ENCODE measurements around the gene APMAP.

APMAP gene

GRCh38 chr20:25018841-25019240 lies 26.3 kb upstream of the APMAP start:
- no peak for DNase-seq
- Histone ChIP-seq H3F3A (ENCODE audit: insufficient read depth, low read length) (peaks cover 42% of the 10 kb centered on the region), H3K4me1 (ENCODE audit: low read length) (peaks cover 52% of the 10 kb centered on the region), H3K79me2 (ENCODE audit: low read length) (peaks cover 44% of the 10 kb centered on the region), H3K9me2 (replicated peaks; ENCODE audit: insufficient read depth, low read length) (no peaks in the 10 kb centered on the region), H3K4me2 (ENCODE audit: low read depth, low read length) (no peak overlapping the region), H3K9ac (ENCODE audit: low read length) (no peak overlapping the region), H3K27ac (ENCODE audit: low read length) (peak overlapping the region; percentile 85; the same call in 1 of the 2 replicates), H3K4me3 (ENCODE audit: low read length) (no peak overlapping the region), H3K27me3 (replicated peaks; ENCODE audit: insufficient read depth, low read length) (no peaks in the 10 kb centered on the region), H3K36me3 (replicated peaks; ENCODE audit: insufficient read depth, low read length) (no peaks in the 10 kb centered on the region; the same call in 1 of the 2 replicates), H4K20me1 (ENCODE audit: insufficient read depth, low read length) (no peaks in the 10 kb centered on the region), H3K9me3 (replicated peaks; ENCODE audit: insufficient read depth, low read length) (no peaks in the 10 kb centered on the region), H2AFZ (ENCODE audit: low read length) (no peak overlapping the region)
- TF ChIP-seq CTCF (IDR thresholded peaks at IDR 0.05; ENCODE audit: low read length) = no peak
- no peak for TF ChIP-seq EZH2phosphoT487 (IDR thresholded peaks at IDR 0.05; ENCODE audit: low read length)
- TF ChIP-seq EZH2 (optimal IDR thresholded peaks at IDR 0.05; ENCODE audit: low read depth, low read length) = no peak

GRCh38 chr20:25018425-25018824 lies 25.9 kb upstream of the APMAP start:
- peak overlapping the region; percentile 85; the same call in 1 of the 2 replicates for H3K27ac ChIP-seq (ENCODE audit: low read length)
- H3F3A ChIP-seq (ENCODE audit: insufficient read depth, low read length) = peaks cover 42% of the 10 kb centered on the region
- no peaks in the 10 kb centered on the region for H3K27me3 ChIP-seq (replicated peaks; ENCODE audit: insufficient read depth, low read length)
- no peak overlapping the region for H2AFZ ChIP-seq (ENCODE audit: low read length)
- no peak for TF ChIP-seq CTCF (IDR thresholded peaks at IDR 0.05; ENCODE audit: low read length)
- TF ChIP-seq EZH2phosphoT487 (IDR thresholded peaks at IDR 0.05; ENCODE audit: low read length) = no peak
- TF ChIP-seq EZH2 (optimal IDR thresholded peaks at IDR 0.05; ENCODE audit: low read depth, low read length) = no peak
- no peak overlapping the region for H3K9ac ChIP-seq (ENCODE audit: low read length)
- H3K79me2 ChIP-seq (ENCODE audit: low read length) = peaks cover 40% of the 10 kb centered on the region
- H3K4me3 ChIP-seq (ENCODE audit: low read length) = no peak overlapping the region
- H3K9me3 ChIP-seq (replicated peaks; ENCODE audit: insufficient read depth, low read length) = no peaks in the 10 kb centered on the region
- no peaks in the 10 kb centered on the region for H4K20me1 ChIP-seq (ENCODE audit: insufficient read depth, low read length)
- H3K4me2 ChIP-seq (ENCODE audit: low read depth, low read length) = no peak overlapping the region
- DNase-seq = no peak
- peaks cover 52% of the 10 kb centered on the region for H3K4me1 ChIP-seq (ENCODE audit: low read length)
- H3K9me2 ChIP-seq (replicated peaks; ENCODE audit: insufficient read depth, low read length) = no peaks in the 10 kb centered on the region
- H3K36me3 ChIP-seq (replicated peaks; ENCODE audit: insufficient read depth, low read length) = no peaks in the 10 kb centered on the region; the same call in 1 of the 2 replicates

- H3K79me2 ChIP-seq (ENCODE audit: low read length) = peaks cover 30% of the 10 kb centered on the region
- peak overlapping the region; percentile 85 for H3K27ac ChIP-seq (ENCODE audit: low read length)
- no peaks in the 10 kb centered on the region for H4K20me1 ChIP-seq (ENCODE audit: insufficient read depth, low read length)
- no peak overlapping the region for H2AFZ ChIP-seq (ENCODE audit: low read length)
- H3K4me3 ChIP-seq (ENCODE audit: low read length) = no peak overlapping the region
- H3K9ac ChIP-seq (ENCODE audit: low read length) = peak overlapping the region; percentile 39
- H3K27me3 ChIP-seq (replicated peaks; ENCODE audit: insufficient read depth, low read length) = no peaks in the 10 kb centered on the region
- H3K4me2 ChIP-seq (ENCODE audit: low read depth, low read length) = peak overlapping the region; percentile 57
- peaks cover 52% of the 10 kb centered on the region for H3K4me1 ChIP-seq (ENCODE audit: low read length)
- TF ChIP-seq EZH2phosphoT487 (IDR thresholded peaks at IDR 0.05; ENCODE audit: low read length) = no peak
- TF ChIP-seq CTCF (IDR thresholded peaks at IDR 0.05; ENCODE audit: low read length) = peak; percentile 22
- peak; percentile 95 for DNase-seq
- H3K9me3 ChIP-seq (replicated peaks; ENCODE audit: insufficient read depth, low read length) = no peaks in the 10 kb centered on the region
- peaks cover 42% of the 10 kb centered on the region for H3F3A ChIP-seq (ENCODE audit: insufficient read depth, low read length)
- no peaks in the 10 kb centered on the region for H3K36me3 ChIP-seq (replicated peaks; ENCODE audit: insufficient read depth, low read length)
- no peaks in the 10 kb centered on the region for H3K9me2 ChIP-seq (replicated peaks; ENCODE audit: insufficient read depth, low read length)
Observed at GRCh38 chr20:25017257-25017803, 24.8 kb upstream of the APMAP start.
